HG02678 (cell line): ENCODE data around the gene TAF3.
"Not testable (repeated sequence)": the region's sequence is repeated elsewhere in the genome, so short reads cannot be mapped to it uniquely, and the experiment has no call there.

Experiments used
- ATAC-seq: cut with Tn5 transposase; IDR thresholded peaks from one replicate; pipeline ENCODE4 v1.9.1; 2021; ENCODE audit warnings: mild to moderate bottlenecking, moderate library complexity; ENCODE audit not compliant: unreplicated experiment

Gene TAF3

GRCh38 chr10:8026349-8027259 is 208.3 kb downstream of the TAF3 start:
- no peak for ATAC-seq

GRCh38 chr10:8031211-8031610 is 212.9 kb downstream of the TAF3 start:
- not testable (repeated sequence) for ATAC-seq

GRCh38 chr10:8032558-8032957 is 214.3 kb downstream of the TAF3 start:
- ATAC-seq, result no peak

GRCh38 chr10:8033812-8034465 is 215.6 kb downstream of the TAF3 start:
- no peak for ATAC-seq

- no peak for ATAC-seq
These were observed 216.2 kb downstream of the TAF3 start for GRCh38 chr10:8034466-8035005.

GRCh38 chr10:8035006-8035640 is 216.8 kb downstream of the TAF3 start:
- no peak for ATAC-seq

GRCh38 chr10:8035641-8036470 is 217.6 kb downstream of the TAF3 start:
- ATAC-seq, result no peak

- ATAC-seq, result no peak
These were observed 218.3 kb downstream of the TAF3 start for GRCh38 chr10:8036506-8037198.

- no peak for ATAC-seq
These were observed 219.0 kb downstream of the TAF3 start for GRCh38 chr10:8037199-8037801.

- ATAC-seq, result no peak
These were observed 219.9 kb downstream of the TAF3 start for GRCh38 chr10:8037941-8038894.

- no peak for ATAC-seq
These were observed 221.1 kb downstream of the TAF3 start for GRCh38 chr10:8039321-8039881.

- ATAC-seq, result no peak
These were observed 222.3 kb downstream of the TAF3 start for GRCh38 chr10:8040651-8041050.

- ATAC-seq, result no peak
These were observed 223.1 kb downstream of the TAF3 start for GRCh38 chr10:8041284-8041991.

- no peak for ATAC-seq
These were observed 223.9 kb downstream of the TAF3 start for GRCh38 chr10:8041992-8042720.

GRCh38 chr10:8042721-8043568 is 224.6 kb downstream of the TAF3 start:
- ATAC-seq, result no peak
